GM12875 (cell line): ENCODE data around the gene C2orf68.

ENCODE experiments used
- H3K4me3 ChIP-seq: one replicate; pipeline ENCODE4 v1.5.1; 2011; ENCODE audit warnings: low read depth, low read length, control low read depth
- CTCF ChIP-seq: IDR thresholded peaks from 2 replicates; pipeline ENCODE4 v1.5.1; 2011; ENCODE audit warnings: low read depth, mild to moderate bottlenecking, control low read depth, inconsistent platforms, low read length, moderate library complexity, borderline replicate concordance; ENCODE audit not compliant: insufficient read depth

Gene C2orf68

GRCh38 chr2:85602476-85603234 is 9.2 kb downstream of the C2orf68 start, which contains the start of gene TMEM150A:
Gene TMEM150A (minus strand): TSS chr2:85602698. CDS start chr2:85601948, 750 bp downstream.
- peak; percentile 38; the same call in 1 of the 2 replicates for TF ChIP-seq CTCF
- peak within 1 kb of the TSS; percentile 82 for H3K4me3 ChIP-seq

GRCh38 chr2:85601771-85602475 is 9.9 kb downstream of the C2orf68 start:
- H3K4me3 ChIP-seq: peak overlapping the region; percentile 61
- TF ChIP-seq CTCF: no peak

GRCh38 chr2:85600951-85601770 is 10.7 kb downstream of the C2orf68 start:
- TF ChIP-seq CTCF: no peak
- no peak overlapping the region for H3K4me3 ChIP-seq

GRCh38 chr2:85600235-85600575 is 11.7 kb downstream of the C2orf68 start:
- no peak for TF ChIP-seq CTCF
- H3K4me3 ChIP-seq: no peak overlapping the region

GRCh38 chr2:85599468-85600234 is 12.2 kb downstream of the C2orf68 start:
- no peak for TF ChIP-seq CTCF
- H3K4me3 ChIP-seq: no peak overlapping the region

- no peak for TF ChIP-seq CTCF
Observed at GRCh38 chr2:85598594-85599340, 13.1 kb downstream of the C2orf68 start.

More at GRCh38 chr2:85598594-85599340, 13.1 kb downstream of the C2orf68 start:
- no peak overlapping the region for H3K4me3 ChIP-seq
